ENCODE results near the gene RASGRP3.
A peak's percentile ranks its signal among the peaks of the same experiment; 100 is the strongest.

Gene RASGRP3

GRCh38 chr2:33579227-33579626, 102.8 kb downstream of the RASGRP3 start:
- Histone ChIP-seq H3K4me1 (ENCODE audit: insufficient read depth, low read length, severe bottlenecking) (peaks cover 12% of the 10 kb centered on the region), H3K27me3 (ENCODE audit: insufficient read depth, low read length) (no peaks in the 10 kb centered on the region), H2AFZ (ENCODE audit: low read length) (no peak overlapping the region), H3K4me3 (ENCODE audit: low read depth, low read length, poor library complexity, severe bottlenecking) (no peak overlapping the region), H3K9me2 (ENCODE audit: low read depth, low read length) (no peaks in the 10 kb centered on the region), H3K36me3 (ENCODE audit: insufficient read depth, low read length) (peaks cover 20% of the 10 kb centered on the region; the same call in 1 of the 2 replicates), H3F3A (ENCODE audit: insufficient read depth, low read length) (peaks cover 10% of the 10 kb centered on the region; the same call in 1 of the 2 replicates), H3K27ac (ENCODE audit: low read depth, low read length, poor library complexity, severe bottlenecking) (no peak overlapping the region), H3K9ac (ENCODE audit: low read length) (no peak overlapping the region), H3K79me2 (ENCODE audit: insufficient read depth, low read length) (no peaks in the 10 kb centered on the region), H4K20me1 (ENCODE audit: insufficient read depth, low read length) (no peaks in the 10 kb centered on the region), H3K4me2 (ENCODE audit: low read length) (no peak overlapping the region), H3K9me3 (ENCODE audit: low read length) (no peaks in the 10 kb centered on the region)
- TF ChIP-seq EZH2 (IDR thresholded peaks at IDR 0.05; ENCODE audit: borderline replicate concordance, low read length) (no peak), CTCF (IDR thresholded peaks at IDR 0.05; ENCODE audit: low read length) (no peak)

GRCh38 chr2:33581872-33582271, 105.4 kb downstream of the RASGRP3 start:
- TF ChIP-seq CTCF (IDR thresholded peaks at IDR 0.05; ENCODE audit: low read length) (no peak), EZH2 (IDR thresholded peaks at IDR 0.05; ENCODE audit: borderline replicate concordance, low read length) (no peak)
- no peak overlapping the region for H3K27ac ChIP-seq (ENCODE audit: low read depth, low read length, poor library complexity, severe bottlenecking)
- H3K9me2 ChIP-seq (ENCODE audit: low read depth, low read length) = no peaks in the 10 kb centered on the region
- no peaks in the 10 kb centered on the region for H4K20me1 ChIP-seq (ENCODE audit: insufficient read depth, low read length)
- H3F3A ChIP-seq (ENCODE audit: insufficient read depth, low read length) = peaks cover 13% of the 10 kb centered on the region; the same call in 1 of the 2 replicates
- no peak overlapping the region for H3K9ac ChIP-seq (ENCODE audit: low read length)
- H3K4me2 ChIP-seq (ENCODE audit: low read length) = no peak overlapping the region
- H3K4me1 ChIP-seq (ENCODE audit: insufficient read depth, low read length, severe bottlenecking) = peaks cover 12% of the 10 kb centered on the region
- no peak overlapping the region for H3K4me3 ChIP-seq (ENCODE audit: low read depth, low read length, poor library complexity, severe bottlenecking)
- H3K27me3 ChIP-seq (ENCODE audit: insufficient read depth, low read length) = no peaks in the 10 kb centered on the region
- no peaks in the 10 kb centered on the region for H3K79me2 ChIP-seq (ENCODE audit: insufficient read depth, low read length)
- peaks cover 44% of the 10 kb centered on the region for H3K36me3 ChIP-seq (ENCODE audit: insufficient read depth, low read length)
- no peak overlapping the region for H2AFZ ChIP-seq (ENCODE audit: low read length)
- H3K9me3 ChIP-seq (ENCODE audit: low read length) = no peaks in the 10 kb centered on the region

GRCh38 chr2:33583194-33583938, 106.9 kb downstream of the RASGRP3 start:
- no peaks in the 10 kb centered on the region for H4K20me1 ChIP-seq (ENCODE audit: insufficient read depth, low read length)
- H3K36me3 ChIP-seq (ENCODE audit: insufficient read depth, low read length) = peaks cover 59% of the 10 kb centered on the region
- no peak overlapping the region for H3K27ac ChIP-seq (ENCODE audit: low read depth, low read length, poor library complexity, severe bottlenecking)
- H3K27me3 ChIP-seq (ENCODE audit: insufficient read depth, low read length) = no peaks in the 10 kb centered on the region
- H3K9ac ChIP-seq (ENCODE audit: low read length) = no peak overlapping the region
- TF ChIP-seq CTCF (IDR thresholded peaks at IDR 0.05; ENCODE audit: low read length) (peak; percentile 96), EZH2 (IDR thresholded peaks at IDR 0.05; ENCODE audit: borderline replicate concordance, low read length) (no peak)
- H3K9me3 ChIP-seq (ENCODE audit: low read length) = no peaks in the 10 kb centered on the region
- H3K4me3 ChIP-seq (ENCODE audit: low read depth, low read length, poor library complexity, severe bottlenecking) = no peak overlapping the region
- no peaks in the 10 kb centered on the region for H3K9me2 ChIP-seq (ENCODE audit: low read depth, low read length)
- no peak overlapping the region for H3K4me2 ChIP-seq (ENCODE audit: low read length)
- peaks cover 12% of the 10 kb centered on the region for H3K4me1 ChIP-seq (ENCODE audit: insufficient read depth, low read length, severe bottlenecking)
- H3K79me2 ChIP-seq (ENCODE audit: insufficient read depth, low read length) = no peaks in the 10 kb centered on the region
- H2AFZ ChIP-seq (ENCODE audit: low read length) = no peak overlapping the region
- peaks cover 13% of the 10 kb centered on the region; the same call in 1 of the 2 replicates for H3F3A ChIP-seq (ENCODE audit: insufficient read depth, low read length)
